Mammary epithelial cell (primary cell): ENCODE measurements around the gene GNAS-AS1.

Experiments used
- CTCF ChIP-seq, 2 donors: IDR thresholded peaks in 1 of 2; conservative IDR thresholded peaks in 1 of 2; 2 replicates each; pipeline ENCODE4 v1.5.1; 2011 to 2012; ENCODE audit warnings: inconsistent platforms in 2 of 2, low read length in 2 of 2, mild to moderate bottlenecking in 2 of 2, control low read depth in 1 of 2, low read depth in 1 of 2; ENCODE audit not compliant: insufficient read depth in 1 of 2; ENCODE audit errors: extremely low read depth in 1 of 2
- EZH2 ChIP-seq: IDR thresholded peaks from 2 replicates; pipeline ENCODE4 v1.6.1; 2012; ENCODE audit warnings: low read length, inconsistent platforms, borderline replicate concordance

- TF ChIP-seq CTCF (conservative IDR thresholded peaks at IDR 0.05 in 1 of 2, IDR thresholded peaks at IDR 0.05 in 1 of 2; ENCODE audit: extremely low read depth in 1 of 2, insufficient read depth in 1 of 2, low read depth in 1 of 2, low read length in 2 of 2): no peak
- TF ChIP-seq EZH2: no peak
Observed at GRCh38 chr20:58875111-58875510, 24.4 kb upstream of the GNAS-AS1 start.
